GM21381 (cell line): ENCODE data around the gene S1PR3.
"Not testable (repeated sequence)": the region's sequence is repeated elsewhere in the genome, so short reads cannot be mapped to it uniquely, and the experiment has no call there.

ENCODE experiments used
- ATAC-seq: cut with Tn5 transposase; IDR thresholded peaks from one replicate; pipeline ENCODE4 v1.9.1; 2021; ENCODE audit warnings: mild to moderate bottlenecking, moderate library complexity; ENCODE audit not compliant: unreplicated experiment

The S1PR3 gene

DNA sequence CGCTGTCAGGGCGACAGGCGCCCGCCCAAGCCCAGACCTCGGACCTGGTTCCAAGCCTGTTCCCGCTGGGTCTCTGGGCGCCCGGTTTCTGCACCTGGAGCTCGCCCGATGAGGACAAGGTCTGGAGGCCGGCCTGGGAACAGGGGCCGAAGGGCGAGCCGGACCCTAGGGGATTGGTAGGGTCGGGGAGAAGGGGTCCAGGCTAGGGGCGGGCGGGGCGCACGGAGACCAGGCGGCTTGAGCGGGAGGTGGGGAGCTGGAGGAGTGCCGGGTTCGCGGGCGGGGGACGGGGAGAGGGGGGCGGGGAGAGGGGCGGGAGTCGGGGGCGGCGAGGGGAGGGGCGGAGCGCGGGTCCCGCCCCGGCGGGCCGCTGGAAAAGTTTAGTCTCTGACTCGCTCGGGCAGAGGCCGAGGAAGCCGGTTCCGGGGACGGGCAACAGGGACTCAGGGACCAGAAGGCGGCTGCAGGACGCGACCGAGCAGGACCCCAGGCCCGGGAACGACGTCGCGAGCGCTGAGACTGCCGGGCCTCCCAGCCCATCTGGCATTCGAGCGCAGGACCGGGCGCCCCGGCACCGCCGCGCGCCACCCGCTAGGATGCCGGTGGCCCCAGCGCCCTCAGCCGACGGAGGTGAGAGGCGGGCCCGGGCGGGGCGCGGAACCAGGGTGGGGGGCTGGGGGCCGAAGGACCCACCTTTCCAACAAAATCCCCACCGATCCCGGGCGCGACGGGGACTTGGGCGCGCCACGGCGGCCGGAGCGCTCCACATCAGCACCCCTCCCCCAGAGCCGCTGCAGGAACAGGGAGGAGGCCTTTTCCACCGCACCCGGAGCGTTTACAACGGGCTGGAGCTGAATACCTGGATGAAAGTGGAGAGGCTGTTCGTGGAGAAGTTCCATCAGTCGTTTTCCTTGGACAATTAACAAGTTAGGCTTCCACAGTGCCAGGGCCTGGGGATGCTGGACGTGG, at the start of gene S1PR3:
TSS of gene S1PR3 (plus strand) at position 403 of the 969 bp plus-strand sequence. CDS start 9,733 bp downstream, outside the sequence.
- no peak for ATAC-seq

- not testable (repeated sequence) for ATAC-seq
Measured at GRCh38 chr9:88941586-88941985, 49.7 kb upstream of the S1PR3 start.

DNA sequence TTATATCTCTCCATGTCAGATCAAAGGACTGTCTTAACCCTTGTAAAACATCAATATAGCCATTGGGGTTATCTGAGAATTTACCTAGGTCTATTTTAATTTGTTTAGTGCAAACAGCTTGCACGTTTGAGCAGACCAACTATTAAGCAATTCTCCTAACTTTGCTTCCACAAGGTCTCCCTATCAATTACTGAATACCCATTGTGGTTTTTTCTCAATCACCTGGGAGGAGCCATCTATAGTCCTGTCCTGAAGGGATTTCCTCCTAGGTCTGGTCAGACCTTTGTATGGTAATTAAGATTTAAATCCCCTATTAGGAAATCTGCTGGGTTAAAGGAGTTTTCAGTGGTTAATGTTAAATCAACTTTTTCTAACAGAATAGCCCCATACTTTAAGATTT, 48.9 kb upstream of the S1PR3 start:
- no peak for ATAC-seq

- ATAC-seq: no peak
Measured at GRCh38 chr9:88945636-88946333, 45.5 kb upstream of the S1PR3 start.

DNA sequence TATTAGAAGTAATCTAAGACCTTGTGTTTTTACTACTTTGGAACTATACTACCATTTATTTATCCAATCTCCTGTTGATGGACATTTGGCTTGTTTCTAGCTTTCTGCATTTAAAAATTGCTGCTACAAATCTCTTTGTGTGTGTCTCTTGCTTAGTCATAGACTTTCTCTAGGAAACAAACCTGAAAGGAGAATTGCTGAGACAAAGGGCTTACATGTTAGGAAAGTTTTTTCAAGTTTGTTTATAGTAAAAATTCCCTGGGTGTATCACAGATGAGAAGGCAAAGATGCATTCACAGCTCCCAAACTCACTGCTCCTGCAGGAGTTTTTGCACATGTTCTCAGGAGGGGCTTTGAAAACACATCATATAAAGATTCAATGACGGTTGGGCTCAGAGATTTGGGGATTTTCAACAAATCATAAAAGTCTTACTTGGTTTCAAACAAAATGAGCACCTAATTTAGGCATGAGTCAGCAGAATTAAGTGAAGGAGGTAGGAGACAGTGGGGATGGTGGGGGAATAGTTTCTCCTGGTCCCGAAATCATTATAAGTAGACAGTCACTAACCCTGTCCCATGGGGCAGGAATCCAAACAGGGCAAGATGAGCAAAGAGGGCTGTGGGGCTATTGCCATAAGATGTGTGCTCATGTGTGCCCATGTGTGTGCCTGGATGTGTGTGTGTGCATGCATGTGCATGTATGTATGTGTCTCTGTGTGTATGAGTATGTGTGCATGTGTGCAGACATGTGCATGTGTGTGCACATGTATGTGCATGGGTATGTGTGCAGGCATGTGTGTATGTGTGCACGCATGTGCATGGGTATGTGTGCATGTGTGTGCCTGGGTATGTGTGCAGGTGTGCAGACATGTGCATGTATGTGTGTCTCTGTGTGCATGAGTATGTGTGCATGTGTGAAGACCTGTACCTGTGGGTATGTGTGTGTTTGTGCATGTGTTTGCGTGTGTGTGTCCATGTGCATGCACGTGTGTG, 43.4 kb upstream of the S1PR3 start:
- no peak for ATAC-seq

GRCh38 chr9:88949425-88949824, 41.8 kb upstream of the S1PR3 start:
- ATAC-seq: no peak

- ATAC-seq: no peak
Measured at GRCh38 chr9:88949961-88950340, 41.3 kb upstream of the S1PR3 start.

GRCh38 chr9:88950341-88951154, 40.7 kb upstream of the S1PR3 start:
- no peak for ATAC-seq

GRCh38 chr9:88951155-88951542, 40.1 kb upstream of the S1PR3 start:
- no peak for ATAC-seq

GRCh38 chr9:88952086-88952615, 39.1 kb upstream of the S1PR3 start:
- ATAC-seq: no peak

DNA sequence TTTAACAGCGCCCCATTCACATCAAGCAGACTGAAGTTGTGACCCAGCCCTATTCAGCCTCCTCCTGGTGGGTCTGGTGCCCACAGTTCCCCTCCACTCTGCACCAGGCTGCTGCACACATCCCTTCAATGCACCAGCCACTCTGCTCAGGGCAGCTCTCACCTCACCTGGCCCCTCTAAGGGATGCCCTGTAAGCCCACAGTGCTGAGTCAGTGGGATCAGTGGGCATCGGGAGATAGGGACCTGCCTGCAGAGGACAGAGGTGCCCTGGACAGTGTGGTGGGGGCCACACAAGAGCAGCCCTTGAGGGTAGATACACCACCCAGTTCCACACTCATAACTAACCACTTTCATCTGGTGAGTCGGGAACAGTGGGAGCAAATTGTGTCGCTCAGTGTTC, 38.3 kb upstream of the S1PR3 start:
- ATAC-seq: no peak

DNA sequence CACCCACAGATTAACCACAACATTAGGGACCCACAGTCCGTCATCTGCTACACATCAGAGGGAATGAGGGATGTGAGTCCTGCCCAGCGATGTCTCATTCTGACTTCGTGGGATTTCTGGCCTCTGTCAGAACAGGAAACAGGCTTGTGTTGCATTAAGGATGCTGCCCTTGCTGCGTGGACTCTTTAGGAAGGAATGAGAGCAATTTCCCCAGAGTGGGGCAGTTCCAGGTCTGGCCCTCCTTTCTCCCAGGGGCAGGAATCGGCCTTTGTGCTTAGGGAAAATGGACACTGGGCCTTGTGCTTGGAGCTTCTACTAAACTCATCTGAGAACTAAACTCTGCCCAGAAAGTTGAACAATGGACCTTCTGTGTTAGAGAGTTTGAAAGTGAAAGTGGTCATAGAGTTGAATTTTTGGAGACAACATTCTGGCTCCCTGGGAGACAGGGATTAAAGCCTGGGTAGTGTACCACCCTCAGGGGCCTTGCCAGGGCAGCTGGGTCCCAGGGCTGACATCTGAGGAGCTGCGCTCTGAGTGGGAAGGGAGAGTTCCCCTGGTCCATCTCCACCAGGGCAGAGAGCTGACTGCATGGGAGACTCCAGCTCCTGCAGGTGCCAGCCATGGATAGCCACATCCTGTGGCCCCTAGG, 37.8 kb upstream of the S1PR3 start:
- no peak for ATAC-seq

DNA sequence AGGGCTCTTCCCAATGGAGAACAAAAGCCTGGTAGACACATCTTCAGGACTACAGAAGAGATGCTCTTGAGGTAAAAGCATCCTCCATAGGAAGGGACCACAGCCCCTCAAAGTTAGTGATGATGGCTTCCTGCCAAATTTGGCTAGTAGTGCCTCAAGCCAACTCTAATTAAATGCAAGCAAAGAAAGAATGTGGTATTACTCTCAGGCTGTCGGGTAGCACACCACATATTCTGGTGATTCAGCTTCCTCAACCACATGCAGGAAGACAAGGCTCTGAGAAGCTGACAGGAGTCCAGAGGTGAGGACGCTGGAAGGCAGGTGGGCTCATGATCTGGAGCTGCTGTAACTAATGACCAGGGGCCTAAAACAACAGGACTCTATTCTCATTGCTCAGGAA, 37.2 kb upstream of the S1PR3 start:
- ATAC-seq: no peak

GRCh38 chr9:88957526-88957925, 33.7 kb upstream of the S1PR3 start:
- no peak for ATAC-seq

DNA sequence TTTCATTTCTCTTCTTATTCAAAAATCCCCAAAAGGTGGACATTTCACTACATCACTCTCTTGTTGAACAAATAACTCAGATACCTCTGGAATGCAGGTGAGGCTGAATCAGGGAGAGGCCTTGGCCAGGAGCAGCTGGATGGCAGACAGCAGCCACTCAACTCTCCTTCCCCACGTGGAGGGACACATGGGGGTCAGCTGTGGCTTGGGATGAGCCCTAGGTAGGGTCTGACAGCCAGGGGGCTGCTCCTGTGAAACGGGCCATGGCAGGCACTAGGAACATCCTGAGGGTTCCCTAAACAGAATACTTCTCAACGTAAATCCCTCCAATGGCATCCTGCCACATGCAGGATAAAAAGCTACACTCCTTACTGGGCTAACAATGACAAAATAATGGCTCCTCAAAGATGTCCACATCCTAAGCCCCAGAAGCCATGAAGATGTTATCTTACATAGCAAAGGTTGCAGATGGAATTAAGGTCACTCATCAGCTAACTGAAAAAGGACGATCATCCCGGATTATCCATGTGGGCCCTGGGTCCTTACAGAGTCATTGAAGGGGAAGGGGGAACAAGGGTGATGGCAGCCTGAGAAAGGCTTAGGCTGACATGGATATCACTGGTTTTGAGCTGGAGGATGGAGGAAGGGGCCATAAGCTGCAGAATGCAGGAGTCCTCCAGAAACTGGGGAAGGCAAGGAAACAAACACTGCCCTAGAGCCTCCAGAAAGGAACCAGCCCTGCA, 31.4 kb upstream of the S1PR3 start:
- ATAC-seq: no peak

GRCh38 chr9:88960632-88961031, 30.6 kb upstream of the S1PR3 start:
- no peak for ATAC-seq

- no peak for ATAC-seq
Measured at GRCh38 chr9:88965473-88965872, 25.8 kb upstream of the S1PR3 start.

DNA sequence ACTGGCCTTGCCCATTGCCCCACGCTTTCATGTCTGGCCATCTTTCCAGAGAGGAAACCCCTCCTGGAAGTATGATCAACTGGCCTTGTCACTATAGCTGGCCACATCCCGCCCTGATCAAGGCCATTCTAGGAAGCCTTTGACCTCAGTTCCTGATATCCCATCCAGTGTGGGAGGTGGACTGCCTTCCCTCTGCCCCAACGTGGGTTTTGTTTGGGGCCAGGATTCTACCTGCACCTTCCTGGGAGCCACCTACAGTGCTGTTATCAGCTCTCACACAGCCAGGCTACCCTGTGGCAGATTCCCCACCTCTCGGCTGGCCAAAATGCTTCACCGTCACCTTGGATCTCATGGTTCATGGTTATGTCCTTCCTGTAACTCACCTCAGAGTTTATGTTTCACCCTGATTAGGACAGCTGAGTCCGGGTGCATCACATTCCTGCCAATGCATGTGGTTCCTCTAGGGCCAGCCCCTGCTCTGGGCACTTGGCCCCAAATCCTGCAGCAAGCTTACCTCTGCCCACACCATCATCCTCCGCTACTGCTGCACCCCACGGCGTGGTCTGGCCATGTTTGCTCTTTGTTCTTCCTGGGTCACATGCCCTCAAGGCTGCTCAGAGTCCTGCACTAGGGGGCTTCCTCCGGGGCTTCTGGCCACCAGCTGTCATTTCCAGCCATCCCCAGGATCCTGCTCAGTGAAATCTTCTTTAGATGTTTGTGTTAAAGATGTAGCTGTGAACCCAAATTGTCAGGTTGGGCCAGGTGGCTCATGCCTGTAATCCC, 24.2 kb upstream of the S1PR3 start:
- no peak for ATAC-seq
